Keratinocyte (primary cell): ENCODE measurements around the gene XG.

Source experiments
- EZH2 ChIP-seq: IDR thresholded peaks from one replicate; pipeline ENCODE4 v1.6.1; 2012; ENCODE audit warnings: inconsistent platforms, mild to moderate bottlenecking, low read length, moderate library complexity
- TF ChIP-seq, protein P1 (sequence below), 3 experiments: IDR thresholded peaks in 1 of 3; conservative IDR thresholded peaks in 1 of 3; optimal IDR thresholded peaks in 1 of 3; 2 replicates in 2 of 3; 3 replicates in 1 of 3; pipeline versions ENCODE3 to v1.5.1; 2011; ENCODE audit warnings: low read length in 3 of 3, mild to moderate bottlenecking in 3 of 3, moderate library complexity in 2 of 3, control low read depth in 1 of 3, inconsistent platforms in 1 of 3; ENCODE audit not compliant: insufficient read depth in 2 of 3; ENCODE audit errors: extremely low read depth in 1 of 3

- TF ChIP-seq, protein P1, sequence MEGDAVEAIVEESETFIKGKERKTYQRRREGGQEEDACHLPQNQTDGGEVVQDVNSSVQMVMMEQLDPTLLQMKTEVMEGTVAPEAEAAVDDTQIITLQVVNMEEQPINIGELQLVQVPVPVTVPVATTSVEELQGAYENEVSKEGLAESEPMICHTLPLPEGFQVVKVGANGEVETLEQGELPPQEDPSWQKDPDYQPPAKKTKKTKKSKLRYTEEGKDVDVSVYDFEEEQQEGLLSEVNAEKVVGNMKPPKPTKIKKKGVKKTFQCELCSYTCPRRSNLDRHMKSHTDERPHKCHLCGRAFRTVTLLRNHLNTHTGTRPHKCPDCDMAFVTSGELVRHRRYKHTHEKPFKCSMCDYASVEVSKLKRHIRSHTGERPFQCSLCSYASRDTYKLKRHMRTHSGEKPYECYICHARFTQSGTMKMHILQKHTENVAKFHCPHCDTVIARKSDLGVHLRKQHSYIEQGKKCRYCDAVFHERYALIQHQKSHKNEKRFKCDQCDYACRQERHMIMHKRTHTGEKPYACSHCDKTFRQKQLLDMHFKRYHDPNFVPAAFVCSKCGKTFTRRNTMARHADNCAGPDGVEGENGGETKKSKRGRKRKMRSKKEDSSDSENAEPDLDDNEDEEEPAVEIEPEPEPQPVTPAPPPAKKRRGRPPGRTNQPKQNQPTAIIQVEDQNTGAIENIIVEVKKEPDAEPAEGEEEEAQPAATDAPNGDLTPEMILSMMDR (optimal IDR thresholded peaks at IDR 0.05 in 1 of 3, IDR thresholded peaks at IDR 0.05 in 1 of 3, conservative IDR thresholded peaks at IDR 0.05 in 1 of 3; ENCODE audit: extremely low read depth in 1 of 3, insufficient read depth in 2 of 3, low read length in 3 of 3) = no peak
- TF ChIP-seq EZH2 = no peak
Observed at GRCh38 chrX:2741386-2741785, 10.5 kb upstream of the XG start.
